GM19193 (cell line): ENCODE measurements around the gene CRABP2.

ENCODE experiments used
- POLR2A ChIP-seq: IDR thresholded peaks from 4 replicates; pipeline ENCODE4 v1.6.1; 2011; ENCODE audit not compliant: insufficient read depth, insufficient read length; ENCODE audit errors: extremely low read depth

Gene CRABP2

DNA sequence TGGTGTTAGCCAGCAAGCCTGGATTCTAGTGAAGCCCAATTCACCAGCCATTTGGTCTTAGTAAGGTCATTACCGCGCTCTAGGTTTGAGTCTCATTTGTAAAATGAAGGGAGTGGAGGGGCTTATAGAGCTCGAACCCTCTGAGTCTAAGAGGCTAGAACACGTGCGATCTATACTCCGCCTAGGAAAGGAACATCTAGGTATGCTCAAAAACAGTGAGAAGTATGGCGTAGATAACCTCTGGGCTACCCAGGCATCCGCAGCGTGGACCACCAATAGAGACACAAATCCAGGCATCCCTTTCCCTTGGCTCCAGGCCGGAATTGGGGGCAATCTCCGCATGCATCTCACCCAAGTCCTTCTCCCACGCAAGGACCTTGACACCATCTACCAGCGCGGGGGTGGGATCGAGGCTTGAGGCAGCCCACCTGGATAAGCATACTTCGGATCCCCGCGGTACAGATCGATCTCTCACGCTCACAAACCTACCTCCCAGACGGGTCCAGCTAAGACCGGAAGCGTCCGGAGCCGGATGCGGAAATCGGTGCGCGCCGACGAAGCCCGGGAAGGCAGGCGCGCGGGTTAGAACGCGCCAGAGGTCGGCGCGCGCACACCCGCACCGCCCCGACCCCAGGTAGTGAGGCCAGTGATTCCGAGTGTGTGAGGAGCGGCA lies 22.7 kb upstream of the CRABP2 start, which contains the start of gene METTL25B:
METTL25B (plus strand) TSS at position 544 of the 673 bp plus-strand sequence. CDS start 636 bp downstream, outside the sequence.
- TF ChIP-seq POLR2A = peak; percentile 81

DNA sequence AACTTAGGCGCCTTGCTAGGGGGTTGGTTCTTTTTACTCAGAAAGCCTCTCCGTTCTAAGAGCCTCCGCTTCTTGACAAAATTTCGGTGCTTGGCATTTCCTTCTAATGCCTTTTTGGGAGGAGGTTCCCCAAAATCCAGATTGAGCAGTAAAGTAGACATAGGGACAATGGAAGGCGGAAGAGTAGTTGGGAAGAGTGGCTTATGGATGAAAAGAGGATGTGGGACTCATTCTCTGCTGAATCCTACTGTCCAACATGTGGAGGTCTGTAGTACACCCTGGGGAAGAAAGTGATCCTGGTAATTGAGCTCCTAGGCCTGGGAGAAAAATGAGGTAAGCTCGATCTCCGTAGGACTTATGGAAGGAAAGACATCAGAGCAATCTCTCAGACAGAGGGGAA lies 22.1 kb upstream of the CRABP2 start:
- TF ChIP-seq POLR2A = no peak

DNA sequence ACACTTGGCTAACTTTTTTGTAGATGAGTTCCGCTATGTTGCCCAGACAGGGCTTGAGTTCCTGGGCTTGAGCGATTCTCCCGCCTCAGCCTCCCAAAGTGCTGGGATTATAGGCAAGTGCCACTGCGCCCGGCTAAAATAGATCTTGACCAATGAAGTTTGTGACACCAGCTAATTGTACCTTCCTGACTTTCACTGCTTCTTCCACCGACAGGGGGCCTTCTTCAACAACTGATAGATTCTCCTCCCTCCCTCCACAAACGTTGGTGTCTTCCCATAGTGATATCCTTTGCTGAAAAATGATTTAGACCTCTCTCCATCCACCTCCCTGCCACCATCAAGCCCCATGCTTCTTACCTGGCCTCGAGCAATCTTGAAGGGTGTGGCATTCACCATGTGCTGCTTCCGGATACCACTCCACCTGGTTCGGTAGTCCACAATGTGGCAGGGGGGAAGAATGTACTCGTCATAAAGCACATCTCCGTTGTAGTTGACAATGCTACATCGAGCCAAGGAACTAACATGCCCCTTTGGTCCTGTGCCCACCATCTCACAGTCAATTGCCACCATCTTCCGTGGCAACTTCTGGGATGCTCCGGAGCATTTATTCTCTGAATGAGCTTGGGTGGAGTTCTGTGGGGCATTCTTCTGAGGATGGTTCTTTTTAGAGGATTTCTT lies 21.3 kb upstream of the CRABP2 start:
- no peak for TF ChIP-seq POLR2A

GRCh38 chr1:156725683-156726280 lies 20.4 kb upstream of the CRABP2 start:
- TF ChIP-seq POLR2A = peak; percentile 33

DNA sequence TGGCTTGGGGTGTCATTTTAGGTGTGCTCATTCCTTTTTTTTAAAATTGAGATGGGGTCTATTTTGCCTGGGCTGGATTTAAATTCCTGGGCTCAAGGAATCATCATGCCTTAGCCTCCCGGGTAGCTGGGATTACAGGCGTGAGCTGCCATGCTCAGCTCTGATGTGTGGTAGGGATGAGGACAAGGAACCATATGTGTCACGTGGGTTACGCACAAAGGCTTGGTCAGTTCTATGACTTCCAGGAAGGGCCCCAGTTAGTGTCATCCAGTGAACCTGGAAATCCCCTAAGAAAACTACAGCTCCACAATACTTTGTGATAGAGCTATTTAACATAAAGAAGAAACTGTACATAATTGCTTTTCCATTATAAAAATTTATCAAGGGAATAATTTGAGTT lies 16.2 kb upstream of the CRABP2 start:
- TF ChIP-seq POLR2A = no peak

DNA sequence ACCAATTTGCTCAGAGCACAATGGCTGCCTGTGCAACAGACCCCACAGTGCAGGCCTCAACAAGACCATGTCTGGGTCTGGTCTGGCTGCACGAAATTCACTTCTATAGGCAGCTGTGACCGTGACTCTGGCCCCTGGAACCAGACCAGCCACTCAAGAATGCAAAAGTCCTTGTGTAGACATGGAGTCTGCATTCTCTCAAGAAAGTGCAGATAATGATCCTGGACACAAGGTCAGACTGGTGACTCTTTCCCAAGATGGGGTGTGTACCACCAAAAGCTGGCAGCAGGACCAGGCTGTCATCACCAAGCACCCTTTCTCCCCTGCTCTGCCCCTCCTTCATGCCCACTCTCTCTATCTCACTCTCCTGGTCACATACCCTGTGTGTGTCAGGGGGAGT lies 15.7 kb upstream of the CRABP2 start:
- no peak for TF ChIP-seq POLR2A

GRCh38 chr1:156717351-156717750 lies 12.0 kb upstream of the CRABP2 start:
- no peak for TF ChIP-seq POLR2A

- TF ChIP-seq POLR2A = no peak
These were observed 9.4 kb upstream of the CRABP2 start for GRCh38 chr1:156714830-156715229.

- TF ChIP-seq POLR2A = no peak
These were observed 7.2 kb upstream of the CRABP2 start for GRCh38 chr1:156712626-156713025.

- no peak for TF ChIP-seq POLR2A
These were observed 5.8 kb upstream of the CRABP2 start for GRCh38 chr1:156711011-156711817.

DNA sequence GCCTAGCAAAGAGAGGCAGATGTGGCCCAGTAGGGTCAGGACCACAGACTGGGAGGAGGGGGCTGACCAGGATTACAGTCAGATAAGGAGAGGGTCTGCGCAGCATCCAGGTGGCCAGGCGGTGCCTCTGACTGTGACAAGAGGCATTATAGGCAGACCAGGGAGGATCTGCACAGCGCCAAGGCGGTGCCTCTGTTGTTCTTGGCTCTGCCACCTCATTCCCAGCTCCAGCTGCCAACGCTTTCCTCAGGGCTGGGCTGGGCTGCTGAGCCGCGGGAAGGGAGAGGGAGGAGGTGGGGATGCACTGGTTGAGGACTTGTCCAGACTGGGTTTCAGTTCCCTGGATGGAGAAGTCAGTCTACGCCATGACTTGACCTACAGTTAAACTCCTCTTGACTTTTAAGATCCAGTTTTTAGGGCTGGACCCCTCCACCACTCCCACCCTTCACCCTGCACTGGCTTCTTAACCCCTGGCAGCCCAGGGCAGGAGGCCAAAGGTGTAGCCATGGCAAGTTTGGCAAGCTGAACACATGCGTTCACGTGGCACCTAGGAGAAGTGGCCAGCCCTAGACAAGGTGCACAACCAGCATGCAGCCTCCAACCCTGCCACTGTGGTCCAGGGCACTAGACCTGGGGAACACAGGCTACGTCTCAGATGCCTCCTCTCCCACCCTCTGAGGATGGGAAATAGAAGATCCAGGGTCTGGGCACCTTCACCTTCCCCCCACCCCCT lies 4.5 kb upstream of the CRABP2 start:
- no peak for TF ChIP-seq POLR2A

GRCh38 chr1:156709031-156709430 lies 3.6 kb upstream of the CRABP2 start:
- TF ChIP-seq POLR2A = no peak

DNA sequence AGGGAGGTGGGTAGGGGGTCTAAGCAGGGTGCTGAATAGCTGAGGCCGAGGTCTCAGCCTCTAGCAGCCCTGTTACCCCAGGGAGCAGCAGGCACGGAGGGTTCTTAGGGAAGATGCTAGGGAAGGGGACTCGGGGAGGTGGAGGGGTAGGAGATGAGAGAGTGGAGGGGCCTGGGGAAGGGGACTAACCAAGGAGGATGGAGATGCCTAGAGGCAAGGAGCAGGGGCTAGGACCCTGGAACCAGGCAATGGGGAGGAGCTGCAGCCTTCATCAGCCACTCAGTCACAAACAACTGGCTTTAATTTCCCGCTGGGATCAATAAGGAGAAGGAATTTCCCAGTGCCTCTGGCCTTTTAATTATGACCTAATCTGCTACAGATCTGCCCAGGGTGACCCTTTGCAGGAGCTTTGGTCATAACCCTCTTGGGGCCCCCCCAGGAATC lies 2.9 kb upstream of the CRABP2 start:
- TF ChIP-seq POLR2A = no peak

DNA sequence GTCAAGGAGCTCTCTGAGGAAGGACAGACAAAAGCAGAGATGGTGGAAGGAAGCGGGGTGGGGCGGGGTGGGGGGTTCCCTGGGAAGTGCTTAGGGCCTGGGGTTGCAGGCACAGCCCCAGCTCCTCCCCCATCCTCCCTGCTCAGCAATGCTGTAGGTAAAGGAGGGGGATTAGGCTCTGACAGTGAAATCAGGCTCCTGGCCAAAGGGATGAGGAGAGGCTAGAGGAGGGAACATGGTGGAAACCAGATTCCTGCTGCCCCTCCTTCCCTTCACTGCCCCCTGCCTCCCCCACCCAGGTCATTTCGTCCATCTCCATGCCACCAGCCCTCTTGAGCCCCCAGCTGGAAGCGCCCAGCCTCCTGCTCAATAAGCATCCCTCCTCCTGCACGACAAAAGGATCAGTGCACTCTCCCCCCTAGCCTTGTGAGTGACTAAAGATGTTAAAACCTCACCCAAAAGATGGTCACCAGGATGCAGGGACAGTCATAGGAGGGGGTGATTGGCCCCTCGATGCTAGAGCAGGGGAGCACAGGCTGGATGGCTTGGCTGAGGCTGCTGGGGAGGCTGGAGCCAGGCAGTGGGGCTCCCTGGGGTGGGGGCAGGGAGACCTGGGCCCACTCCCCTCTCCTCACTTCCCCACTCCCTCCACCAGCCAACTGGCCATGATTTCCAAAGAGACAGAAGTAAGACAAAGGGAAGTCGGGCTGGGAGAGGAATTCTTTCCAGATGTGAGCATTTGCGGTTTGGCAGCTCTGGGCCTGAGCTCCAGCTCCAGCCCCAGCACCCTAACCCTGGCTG lies 2.2 kb upstream of the CRABP2 start:
- no peak for TF ChIP-seq POLR2A
